22Rv1 (cell line): ENCODE measurements around the gene KBTBD12.

Source experiments
- H3K27ac ChIP-seq: fragments of 450-650 bp; 2 replicates; pipeline ENCODE4 v1.5.1; 2017
- CTCF ChIP-seq: fragments of 450-650 bp; IDR thresholded peaks from 2 replicates; pipeline ENCODE4 v1.5.1; 2017; ENCODE audit warnings: mild to moderate bottlenecking
- ZFX ChIP-seq: fragments of 450-650 bp; IDR thresholded peaks from 2 replicates; pipeline ENCODE4 v1.6.1; 2017; ENCODE audit warnings: antibody characterized with exemption, borderline replicate concordance

Gene KBTBD12

GRCh38 chr3:127940116-127940515 is 25.1 kb downstream of the KBTBD12 start:
- H3K27ac ChIP-seq, result no peak overlapping the region
- TF ChIP-seq CTCF (no peak), ZFX (no peak)

- TF ChIP-seq ZFX (no peak), CTCF (no peak)
- no peak overlapping the region for H3K27ac ChIP-seq
Measured at GRCh38 chr3:127942613-127943012, 27.6 kb downstream of the KBTBD12 start.

- no peak overlapping the region for H3K27ac ChIP-seq
- TF ChIP-seq ZFX (no peak), CTCF (no peak)
Measured at GRCh38 chr3:127948211-127948610, 33.2 kb downstream of the KBTBD12 start.

- no peak for TF ChIP-seq ZFX
- no peak for TF ChIP-seq CTCF
Measured at GRCh38 chr3:127949446-127950055, 34.5 kb downstream of the KBTBD12 start.

GRCh38 chr3:127951276-127951675 is 36.2 kb downstream of the KBTBD12 start:
- H3K27ac ChIP-seq, result no peak overlapping the region
- TF ChIP-seq ZFX (no peak), CTCF (no peak)

More at GRCh38 chr3:127949446-127950055, 34.5 kb downstream of the KBTBD12 start:
- no peak overlapping the region for H3K27ac ChIP-seq

GRCh38 chr3:127953091-127954035 is 38.3 kb downstream of the KBTBD12 start:
- H3K27ac ChIP-seq, result no peak overlapping the region
- TF ChIP-seq CTCF (no peak), ZFX (no peak)

GRCh38 chr3:127954640-127955039 is 39.6 kb downstream of the KBTBD12 start:
- H3K27ac ChIP-seq, result no peak overlapping the region
- no peak for TF ChIP-seq ZFX
- no peak for TF ChIP-seq CTCF
